ENCODE results near the gene VPS18.

The VPS18 gene

DNA sequence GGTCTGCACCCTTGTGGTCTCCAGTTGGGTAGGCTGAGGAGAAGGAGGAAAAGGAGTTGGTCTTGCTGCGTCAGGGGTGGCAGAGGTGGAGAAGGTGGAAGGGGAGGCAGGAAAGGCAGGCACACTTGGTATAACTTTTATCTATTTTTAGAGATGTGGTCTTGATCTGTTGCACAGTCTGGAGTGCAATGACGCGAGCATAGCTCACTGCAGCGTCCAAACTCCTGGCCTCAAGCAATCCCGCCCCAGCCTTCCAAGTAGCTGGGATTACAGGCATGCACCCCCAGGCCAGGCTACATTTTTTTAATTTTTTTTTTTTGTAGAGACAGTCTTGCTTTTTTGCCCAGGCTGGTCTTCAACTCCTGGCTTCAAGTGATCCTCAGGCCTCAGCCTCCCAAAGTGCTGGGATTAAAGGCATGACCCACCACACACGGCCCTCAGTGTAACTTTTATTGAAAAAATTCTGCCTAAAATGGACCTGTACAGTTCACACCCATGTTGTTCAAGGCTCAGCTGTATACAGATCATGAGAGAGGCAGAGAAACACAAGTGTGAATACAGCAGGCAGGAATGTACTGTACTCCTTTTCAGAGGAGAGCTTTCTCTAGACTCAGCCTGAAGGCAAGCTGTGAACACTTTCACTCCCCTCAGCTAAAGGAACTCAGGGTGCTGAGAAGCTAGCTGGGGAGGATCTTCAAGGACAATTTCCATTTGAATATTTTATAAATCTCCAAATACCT, 18.1 kb upstream of the VPS18 start:
- DNase-seq (ENCODE audit: low read depth, low spot score) = no peak
- TF ChIP-seq, protein P1, sequence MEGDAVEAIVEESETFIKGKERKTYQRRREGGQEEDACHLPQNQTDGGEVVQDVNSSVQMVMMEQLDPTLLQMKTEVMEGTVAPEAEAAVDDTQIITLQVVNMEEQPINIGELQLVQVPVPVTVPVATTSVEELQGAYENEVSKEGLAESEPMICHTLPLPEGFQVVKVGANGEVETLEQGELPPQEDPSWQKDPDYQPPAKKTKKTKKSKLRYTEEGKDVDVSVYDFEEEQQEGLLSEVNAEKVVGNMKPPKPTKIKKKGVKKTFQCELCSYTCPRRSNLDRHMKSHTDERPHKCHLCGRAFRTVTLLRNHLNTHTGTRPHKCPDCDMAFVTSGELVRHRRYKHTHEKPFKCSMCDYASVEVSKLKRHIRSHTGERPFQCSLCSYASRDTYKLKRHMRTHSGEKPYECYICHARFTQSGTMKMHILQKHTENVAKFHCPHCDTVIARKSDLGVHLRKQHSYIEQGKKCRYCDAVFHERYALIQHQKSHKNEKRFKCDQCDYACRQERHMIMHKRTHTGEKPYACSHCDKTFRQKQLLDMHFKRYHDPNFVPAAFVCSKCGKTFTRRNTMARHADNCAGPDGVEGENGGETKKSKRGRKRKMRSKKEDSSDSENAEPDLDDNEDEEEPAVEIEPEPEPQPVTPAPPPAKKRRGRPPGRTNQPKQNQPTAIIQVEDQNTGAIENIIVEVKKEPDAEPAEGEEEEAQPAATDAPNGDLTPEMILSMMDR (IDR thresholded peaks at IDR 0.05; ENCODE audit: low read depth, low read length) = no peak
- no peak overlapping the region for H3K4me3 ChIP-seq (ENCODE audit: low read depth, low read length)
- in situ Hi-C loops (cut with HindIII; ENCODE audit: low sequenced_read_pairs) = no loop called here

DNA sequence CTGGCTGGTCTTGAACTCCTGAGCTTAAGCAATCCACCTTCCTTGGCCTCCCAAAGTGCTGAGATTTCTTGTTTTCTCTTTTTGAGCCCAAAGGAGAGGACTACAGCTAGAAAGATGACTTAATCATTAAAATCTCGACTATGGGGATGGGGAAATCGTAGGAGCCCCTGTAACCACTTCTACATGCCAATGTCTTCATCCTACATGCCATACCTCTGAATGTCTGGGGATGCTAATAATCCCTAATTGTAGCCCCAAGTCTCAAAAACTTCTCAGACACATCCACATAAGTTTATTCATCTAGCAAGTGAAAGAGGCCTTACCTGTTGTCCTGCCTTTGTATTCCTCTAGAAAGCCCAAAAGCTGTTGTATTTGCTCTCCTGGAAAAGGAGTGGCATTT, 16.6 kb upstream of the VPS18 start:
- no peak overlapping the region for H3K4me3 ChIP-seq (ENCODE audit: low read depth, low read length)
- in situ Hi-C loops (cut with HindIII; ENCODE audit: low sequenced_read_pairs) = no loop called here
- DNase-seq (ENCODE audit: low read depth, low spot score) = no peak
- TF ChIP-seq, protein P1 (IDR thresholded peaks at IDR 0.05; ENCODE audit: low read depth, low read length) = no peak

DNA sequence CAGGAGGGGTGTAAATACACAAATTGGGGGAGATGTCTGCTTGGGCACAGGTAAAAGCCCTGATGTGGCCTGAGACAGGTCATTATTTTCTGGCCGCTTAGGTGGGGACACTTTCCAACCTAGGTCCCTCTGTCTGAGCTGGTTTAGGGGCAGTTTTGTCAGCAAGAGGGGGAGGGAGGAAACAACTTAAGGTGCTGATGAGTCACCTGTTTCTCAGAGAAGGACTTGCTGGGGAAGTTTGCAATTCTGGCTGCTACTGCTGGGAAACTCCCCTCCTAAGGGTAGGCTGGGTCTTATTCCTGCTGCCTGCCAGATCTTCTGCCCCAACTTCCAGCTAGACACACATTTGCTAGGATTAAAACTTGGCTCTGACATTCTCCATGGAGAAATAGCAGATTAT, 15.5 kb upstream of the VPS18 start:
- in situ Hi-C loops (cut with HindIII; ENCODE audit: low sequenced_read_pairs) = no loop called here
- TF ChIP-seq, protein P1 (IDR thresholded peaks at IDR 0.05; ENCODE audit: low read depth, low read length) = no peak
- DNase-seq (ENCODE audit: low read depth, low spot score) = peak; percentile 16
- H3K4me3 ChIP-seq (ENCODE audit: low read depth, low read length) = no peak overlapping the region

DNA sequence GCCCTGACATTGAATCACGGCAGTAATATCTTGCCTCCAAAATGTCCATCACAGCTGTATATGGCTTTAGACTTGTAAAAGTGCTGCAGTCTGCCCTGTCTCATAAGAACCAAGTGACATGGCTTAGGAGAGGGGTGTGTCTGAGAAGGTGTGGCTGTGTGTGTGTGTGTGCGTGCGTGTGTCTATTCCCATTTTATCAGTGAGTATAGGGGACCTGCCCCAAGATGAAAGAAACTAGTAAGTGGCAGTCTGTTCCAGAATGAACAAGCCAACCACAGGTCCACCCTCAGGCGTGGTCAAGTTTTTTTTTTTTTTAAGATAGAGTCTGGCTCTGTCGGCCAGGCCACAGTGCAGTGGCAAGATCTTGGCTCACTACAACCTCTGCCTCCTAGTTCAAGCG, 14.6 kb upstream of the VPS18 start:
- DNase-seq (ENCODE audit: low read depth, low spot score) = no peak
- in situ Hi-C loops (cut with HindIII; ENCODE audit: low sequenced_read_pairs) = no loop called here
- TF ChIP-seq, protein P1 (IDR thresholded peaks at IDR 0.05; ENCODE audit: low read depth, low read length) = no peak
- H3K4me3 ChIP-seq (ENCODE audit: low read depth, low read length) = no peak overlapping the region

DNA sequence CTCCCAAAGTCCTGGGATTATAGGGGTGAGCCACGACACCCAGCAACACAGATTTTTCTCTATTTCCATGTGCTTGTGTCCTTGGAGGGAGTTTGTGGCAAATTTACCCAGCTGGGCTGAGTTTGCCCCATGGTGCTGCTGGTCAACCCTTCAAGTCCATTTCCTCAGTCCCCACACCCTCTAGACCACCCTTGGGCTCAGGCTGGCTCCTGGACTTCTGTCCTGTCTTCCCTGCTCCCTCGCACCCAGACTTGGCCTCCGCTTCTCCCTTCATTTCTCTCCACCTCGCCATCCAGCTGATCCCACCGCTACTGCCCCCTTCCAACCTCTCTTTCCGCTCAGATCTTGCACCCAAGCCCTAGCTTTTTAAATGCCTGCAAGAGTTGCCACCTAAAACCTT, 12.9 kb upstream of the VPS18 start:
- in situ Hi-C loops (cut with HindIII; ENCODE audit: low sequenced_read_pairs) = no loop called here
- TF ChIP-seq, protein P1 (IDR thresholded peaks at IDR 0.05; ENCODE audit: low read depth, low read length) = no peak
- H3K4me3 ChIP-seq (ENCODE audit: low read depth, low read length) = no peak overlapping the region
- no peak for DNase-seq (ENCODE audit: low read depth, low spot score)

DNA sequence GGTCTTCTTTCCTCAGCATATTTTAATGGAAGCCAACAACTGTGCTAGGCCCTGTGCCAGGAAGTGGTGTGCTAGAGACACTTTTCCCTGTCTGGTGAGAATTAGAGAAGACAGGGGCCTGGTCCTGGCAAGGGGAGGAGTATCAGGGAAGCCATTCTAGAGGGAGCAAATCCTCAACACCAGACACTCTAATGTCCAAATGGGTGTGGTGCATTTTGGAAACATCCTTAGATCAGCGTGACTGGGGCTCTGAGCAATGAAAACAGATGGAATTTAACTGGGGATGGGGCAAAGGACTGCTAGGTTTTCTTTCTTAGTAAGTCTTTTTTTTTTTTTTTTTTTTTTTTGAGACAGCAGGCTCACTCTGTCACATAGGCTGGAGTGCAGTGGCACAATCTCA, 7.7 kb upstream of the VPS18 start:
- in situ Hi-C loops (cut with HindIII; ENCODE audit: low sequenced_read_pairs) = no loop called here
- TF ChIP-seq, protein P1 (IDR thresholded peaks at IDR 0.05; ENCODE audit: low read depth, low read length) = no peak
- no peak overlapping the region for H3K4me3 ChIP-seq (ENCODE audit: low read depth, low read length)
- DNase-seq (ENCODE audit: low read depth, low spot score) = no peak
